ENCODE measurements around the gene ATP13A2.

GRCh38 chr1:16960560-16961296 is 51.0 kb downstream of the ATP13A2 start:
- peak; percentile 46 to 68 (median 59) for TF ChIP-seq CTCF (IDR thresholded peaks at IDR 0.05 in 4 of 5, conservative IDR thresholded peaks at IDR 0.05 in 1 of 5)
- TF ChIP-seq POLR2A (IDR thresholded peaks at IDR 0.05): no peak
